H1 (cell line): ENCODE data around the gene KRT7. TPM values are rescaled to one million over a fixed set of nuclear protein-coding genes. Genes with fewer than 3 reads are reported as not detected.

Experiments used
- CTCF ChIA-PET: fragments of 300-600 bp; sonication (Branson Sonifier 250); formaldehyde crosslinking; loops from one replicate; lab custom pipeline; 2021; ENCODE audit not compliant: partially characterized antibody; lab: Charles Lee
- POLR2A ChIA-PET: fragments of 300-600 bp; sonication (Branson Sonifier 250); formaldehyde crosslinking; loops from one replicate; lab custom pipeline; 2021; ENCODE audit warnings: inconsistent platforms; ENCODE audit not compliant: partially characterized antibody; lab: Charles Lee
- DNase-seq, 2 experiments: peaks; one replicate each; pipeline versions ENCODE4 v3.0.0 to v3.0.0-alpha.2; 2010 to 2022; ENCODE audit warnings: low spot score in 2 of 2, low read depth in 1 of 2, mixed read lengths in 1 of 2
- FAIRE-seq: peaks from 2 replicates; lab custom pipeline; 2011; peaks lifted over from hg19 to GRCh38; lab: Jason Lieb, UNC
- H2AFZ ChIP-seq: 2 replicates; pipeline ENCODE4 v1.8.1; 2012; ENCODE audit warnings: low read length, inconsistent platforms
- H2AK5ac ChIP-seq: 2 replicates; pipeline ENCODE4 v1.6.1; 2013; ENCODE audit warnings: low read depth, low read length
- H2BK120ac ChIP-seq: replicated peaks from 2 replicates; pipeline ENCODE3; 2013; ENCODE audit warnings: low read depth, low read length, inconsistent platforms
- H2BK12ac ChIP-seq: 2 replicates; pipeline ENCODE4 v1.6.1; 2013; ENCODE audit warnings: low read depth, low read length
- H2BK15ac ChIP-seq: 2 replicates; pipeline ENCODE4 v1.6.1; 2013; ENCODE audit warnings: low read length
- H2BK20ac ChIP-seq: 2 replicates; pipeline ENCODE4 v1.6.1; 2013; ENCODE audit warnings: low read length
- H2BK5ac ChIP-seq: 2 replicates; pipeline ENCODE4 v1.6.1; 2013; ENCODE audit warnings: low read depth, low read length
- H3K14ac ChIP-seq: 2 replicates; pipeline ENCODE4 v1.6.1; 2013; ENCODE audit warnings: inconsistent platforms; ENCODE audit not compliant: insufficient read length
- H3K18ac ChIP-seq: 2 replicates; pipeline ENCODE4 v1.6.1; 2013; ENCODE audit warnings: low read length; ENCODE audit errors: extremely low read depth
- H3K23ac ChIP-seq: 2 replicates; pipeline ENCODE4 v1.6.1; 2013; ENCODE audit warnings: inconsistent platforms; ENCODE audit not compliant: insufficient read length
- H3K23me2 ChIP-seq: 2 replicates; pipeline ENCODE4 v1.6.1; 2013; ENCODE audit warnings: low read depth, low read length
- H3K27ac ChIP-seq: 2 replicates; pipeline ENCODE4 v1.6.1; 2011; ENCODE audit warnings: low read depth, low read length, inconsistent platforms
- H3K27me3 ChIP-seq, 4 experiments: replicated peaks in 1 of 4; 1 replicate in 1 of 4; 2 replicates in 3 of 4; pipeline versions ENCODE4 v1.6.1 to v1.8.1; 2011 to 2013; ENCODE audit warnings: low read length in 3 of 4, mild to moderate bottlenecking in 3 of 4, inconsistent platforms in 2 of 4, mixed read lengths in 2 of 4, moderate library complexity in 1 of 4; ENCODE audit not compliant: control insufficient read depth in 3 of 4, insufficient read depth in 3 of 4; ENCODE audit errors: extremely low read depth in 1 of 4
- H3K36me3 ChIP-seq, 4 experiments: 2 replicates each; pipeline versions ENCODE4 v1.6.1 to v1.8.1; 2011 to 2013; ENCODE audit warnings: mild to moderate bottlenecking in 4 of 4, low read length in 3 of 4, moderate library complexity in 2 of 4, control low read depth in 1 of 4, inconsistent platforms in 1 of 4; ENCODE audit not compliant: insufficient read depth in 4 of 4, control insufficient read depth in 2 of 4
- H3K4ac ChIP-seq: replicated peaks from 2 replicates; pipeline ENCODE3; 2013; ENCODE audit warnings: low read length, low read depth, mixed read lengths, inconsistent platforms; ENCODE audit not compliant: insufficient read length
- H3K4me1 ChIP-seq, 4 experiments: replicated peaks in 1 of 4; 1 replicate in 1 of 4; 2 replicates in 3 of 4; pipeline versions ENCODE4 v1.6.1 to v1.8.1; 2011 to 2013; ENCODE audit warnings: low read length in 3 of 4, inconsistent platforms in 2 of 4, mixed read lengths in 1 of 4; ENCODE audit not compliant: insufficient read depth in 4 of 4, control insufficient read depth in 3 of 4
- H3K4me2 ChIP-seq, 2 experiments: 2 replicates each; pipeline versions ENCODE4 v1.6.1 to v1.8.1; 2011 to 2013; ENCODE audit warnings: low read depth in 2 of 2, low read length in 2 of 2, control low read depth in 1 of 2, inconsistent platforms in 1 of 2, mild to moderate bottlenecking in 1 of 2; ENCODE audit not compliant: insufficient read depth in 1 of 2
- H3K4me3 ChIP-seq, 4 experiments: fragments of 200-600, 300-600 bp in 1 of 4; sonication (generic), shearing (Covaris generic), sonication (Bioruptor Twin) in 1 of 4; 2 replicates each; pipeline versions ENCODE4 v1.5.1 to v1.8.1; 2011 to 2016; ENCODE audit warnings: low read length in 4 of 4, low read depth in 3 of 4, control low read depth in 2 of 4, inconsistent platforms in 2 of 4, mild to moderate bottlenecking in 2 of 4, mixed read lengths in 1 of 4, moderate library complexity in 1 of 4; ENCODE audit not compliant: insufficient read depth in 2 of 4; ENCODE audit errors: extremely low read depth in 1 of 4
- H3K56ac ChIP-seq: replicated peaks from 2 replicates; pipeline ENCODE3; 2013; ENCODE audit warnings: low read depth, mild to moderate bottlenecking, mixed read lengths, low read length, inconsistent platforms; ENCODE audit not compliant: insufficient read length
- H3K79me1 ChIP-seq: 2 replicates; pipeline ENCODE4 v1.6.1; 2013; ENCODE audit warnings: low read depth, low read length, control low read depth
- H3K79me2 ChIP-seq, 2 experiments: 2 replicates each; pipeline versions ENCODE4 v1.6.1 to v1.8.1; 2012 to 2013; ENCODE audit warnings: low read length in 2 of 2, mild to moderate bottlenecking in 2 of 2, inconsistent platforms in 1 of 2; ENCODE audit not compliant: insufficient read depth in 2 of 2, control insufficient read depth in 1 of 2
- H3K9ac ChIP-seq, 4 experiments: replicated peaks in 1 of 4; 1 replicate in 1 of 4; 2 replicates in 3 of 4; pipeline versions ENCODE4 v1.6.1 to v1.8.1; 2011 to 2013; ENCODE audit warnings: low read depth in 3 of 4, low read length in 3 of 4, control low read depth in 2 of 4, mild to moderate bottlenecking in 2 of 4, moderate library complexity in 2 of 4, inconsistent platforms in 1 of 4; ENCODE audit errors: extremely low read depth in 1 of 4
- H3K9me3 ChIP-seq, 2 experiments: 2 replicates each; pipeline versions ENCODE4 v1.6.1 to v1.8.1; 2012 to 2013; ENCODE audit warnings: mild to moderate bottlenecking in 2 of 2, moderate library complexity in 2 of 2, control low read depth in 1 of 2, inconsistent platforms in 1 of 2, low read depth in 1 of 2, low read length in 1 of 2, mixed read lengths in 1 of 2; ENCODE audit not compliant: insufficient read depth in 2 of 2
- H4K20me1 ChIP-seq, 2 experiments: replicated peaks in 1 of 2; 2 replicates each; pipeline versions ENCODE3 to v1.8.1; 2011 to 2013; ENCODE audit warnings: inconsistent platforms in 2 of 2, low read length in 2 of 2, mild to moderate bottlenecking in 1 of 2; ENCODE audit not compliant: insufficient read depth in 2 of 2, control insufficient read depth in 1 of 2
- H4K5ac ChIP-seq: 2 replicates; pipeline ENCODE4 v1.6.1; 2013; ENCODE audit warnings: low read length, low read depth, mixed read lengths, inconsistent platforms; ENCODE audit not compliant: insufficient read length
- H4K8ac ChIP-seq: 2 replicates; pipeline ENCODE4 v1.8.0; 2013; ENCODE audit warnings: mild to moderate bottlenecking, moderate library complexity, low read length, inconsistent platforms; ENCODE audit not compliant: insufficient read depth; ENCODE audit errors: extremely low read depth
- H4K91ac ChIP-seq: replicated peaks from 2 replicates; pipeline ENCODE3; 2013; ENCODE audit warnings: low read length, mixed read lengths, inconsistent platforms; ENCODE audit not compliant: insufficient read length
- KDM4A ChIP-seq: IDR thresholded peaks from one replicate; pipeline ENCODE4 v1.7.1; 2012; ENCODE audit warnings: low read depth, mild to moderate bottlenecking, moderate library complexity, low read length, inconsistent platforms; ENCODE audit not compliant: severe bottlenecking
- SP1 ChIP-seq: IDR thresholded peaks from 2 replicates; pipeline ENCODE4 v1.6.1; 2011; ENCODE audit warnings: low read depth, low read length
- SP2 ChIP-seq: IDR thresholded peaks from 2 replicates; pipeline ENCODE4 v1.6.1; 2012; ENCODE audit warnings: mild to moderate bottlenecking, low read length, inconsistent platforms
- WGBS, 2 experiments: shearing (Covaris generic) in 1 of 2; methylation state at CpG; one replicate each; pipeline versions ENCODE4 v1.1.6 to v1.1.7; 2013 to 2015; ENCODE audit warnings: low lambda C conversion rate in 2 of 2, mixed read lengths in 2 of 2, inconsistent platforms in 1 of 2, low coverage in 1 of 2, missing lambda C conversion rate in 1 of 2; ENCODE audit not compliant: insufficient replicate concordance in 2 of 2, insufficient coverage in 1 of 2, insufficient read length in 1 of 2; ENCODE audit errors: extremely low coverage in 1 of 2, missing lambda C conversion rate in 1 of 2; 5-methylcytosine and 5-hydroxymethylcytosine counted together
- polyA plus RNA-seq, 7 experiments: library from polyadenylated mRNA; depleted of rRNA in 3 of 7; stranded (reverse) in 5 of 7; unstranded in 2 of 7; fragments of >200 nt in 5 of 7; fragments of 200-250 nt in 2 of 7; gene quantifications; 1 replicate in 5 of 7; 2 replicates in 1 of 7; 4 replicates in 1 of 7; pipeline versions ENCODE4 v1.2.1 to v1.2.3, GENCODE V29; 2011 to 2013; ENCODE audit warnings: missing spikeins in 2 of 7, mixed read lengths in 2 of 7
- total RNA-seq: library from RNA; stranded (reverse); fragmentation: NEBNext Ultra II Directional; extraction: Animal tissue kit (Norgen Biotek cat#: 25700); gene quantifications from 2 replicates; pipeline ENCODE4 v1.2.1, GENCODE V29; 2021

KRT7 gene
- total and polyA plus RNA-seq, 2 of the 8 experiments (the other 6 are each of a cell fraction or from before 2014, with no cell fraction given) = 13.2 to 19.0 TPM

GRCh38 chr12:52257074-52257551, 24.1 kb downstream of the KRT7 start:
- H2BK5ac ChIP-seq = no peak overlapping the region

More at GRCh38 chr12:52257074-52257551, 24.1 kb downstream of the KRT7 start:
- H4K20me1 ChIP-seq = no peaks in the 10 kb centered on the region
- no peak overlapping the region for H3K4ac ChIP-seq
- no peak overlapping the region for H3K14ac ChIP-seq
- H3K79me1 ChIP-seq = no peaks in the 10 kb centered on the region
- H2BK15ac ChIP-seq = no peak overlapping the region
- H4K91ac ChIP-seq = no peak overlapping the region
- H3K4me3 ChIP-seq = no peak overlapping the region
- ChIA-PET POLR2A (interaction anchor here (1.6 to 2.1 kb wide), 2 partner anchors 10 to 19 kb away, joined by 5 to 6 read pairs; no protein-coding TSS in a partner anchor), CTCF (interaction anchor here (0.7 to 14.6 kb wide), 9 partner anchors 20 to 100 kb away, joined by 3 to 151 read pairs (median 7); partner anchors contain the start of gene KRT7)
- no peaks in the 10 kb centered on the region for H3K36me3 ChIP-seq
- no peak overlapping the region for H2AK5ac ChIP-seq
- H3K23ac ChIP-seq = no peak overlapping the region
- no peak overlapping the region for H3K9ac ChIP-seq
- H4K5ac ChIP-seq = no peak overlapping the region
- no peak overlapping the region for H2BK120ac ChIP-seq
- H3K56ac ChIP-seq = no peak overlapping the region
- H3K23me2 ChIP-seq = peaks cover 3% of the 10 kb centered on the region; the same call in 1 of the 2 replicates
- no peak overlapping the region for H3K4me2 ChIP-seq
- H3K27me3 ChIP-seq = peaks cover 14 to 47% (median 37%) of the 10 kb centered on the region in 4 experiments
- FAIRE-seq = no peak
- H2BK12ac ChIP-seq = no peak overlapping the region
- H3K4me1 ChIP-seq = peaks cover 0 to 6% (median under 1%) of the 10 kb centered on the region in 4 experiments; a peak in 3 of 7 replicates
- H3K79me2 ChIP-seq = no peaks in the 10 kb centered on the region
- no peak overlapping the region for H3K18ac ChIP-seq
- no peak overlapping the region for H2BK20ac ChIP-seq
- TF ChIP-seq SP1 = no peak
- no peak for TF ChIP-seq SP2
- TF ChIP-seq KDM4A = no peak
- 90% methylated on average over 4 of the region's 4 CpGs; no CpG with 5 or more reads in 1 of the 2 experiments for WGBS, 2 experiments
- no peak overlapping the region for H2AFZ ChIP-seq
- no peak overlapping the region for H4K8ac ChIP-seq
- peaks cover 2% of the 10 kb centered on the region in 2 experiments; a peak in 2 of 4 replicates for H3K9me3 ChIP-seq
- no peak for DNase-seq
- no peak overlapping the region for H3K27ac ChIP-seq
